Middle frontal gyrus (tissue), 1 donor: ENCODE data around the gene GSTT2B.
"Not testable (repeated sequence)": the region's sequence is repeated elsewhere in the genome, so short reads cannot be mapped to it uniquely, and the experiment has no call there.

Experiments
- DNase-seq: peaks from one replicate; pipeline ENCODE4 v3.0.0-alpha.2; 2015; ENCODE audit warnings: low spot score; ENCODE audit errors: extremely low spot score

GSTT2B gene

DNA sequence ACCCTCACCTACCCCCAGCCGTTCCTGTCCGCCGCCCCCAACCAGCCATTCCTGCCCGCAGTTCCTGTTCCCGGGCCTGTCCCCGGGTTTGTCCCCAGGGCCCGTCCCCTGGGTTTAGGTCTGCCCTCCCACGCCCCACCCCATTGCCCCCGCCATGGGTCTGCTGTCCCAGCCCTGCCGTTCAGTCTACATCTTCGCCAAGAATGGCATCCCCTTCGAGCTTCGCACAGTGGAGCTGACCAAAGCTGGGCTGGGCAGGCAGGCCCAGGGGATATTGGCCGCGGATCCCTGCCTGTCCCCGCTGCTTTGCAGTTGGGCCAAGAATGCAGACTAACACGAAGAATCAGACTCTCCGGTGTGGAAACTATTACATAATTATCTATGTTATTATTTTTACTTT lies 11.2 kb downstream of the GSTT2B start:
- not testable (repeated sequence) for DNase-seq

DNA sequence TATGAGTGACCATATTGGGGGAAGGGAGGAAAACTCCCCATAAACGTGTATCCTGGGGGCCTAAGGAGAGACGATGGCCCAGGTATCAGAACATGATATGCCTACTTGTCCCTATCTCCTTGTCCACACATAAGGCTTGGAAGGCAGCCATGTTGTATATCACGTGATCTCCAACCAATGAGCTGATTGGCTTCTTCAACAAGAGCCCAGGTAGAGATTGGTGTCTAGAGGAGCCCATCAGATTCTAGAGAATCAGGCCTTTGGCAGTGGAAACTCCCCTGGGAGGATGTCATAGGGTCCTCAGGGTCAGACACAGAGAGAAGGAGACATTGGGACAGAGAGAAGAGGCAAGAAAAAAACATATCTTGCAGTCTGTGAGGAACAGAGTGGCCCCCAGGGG lies 13.6 kb downstream of the GSTT2B start:
- DNase-seq, result not testable (repeated sequence)

DNA sequence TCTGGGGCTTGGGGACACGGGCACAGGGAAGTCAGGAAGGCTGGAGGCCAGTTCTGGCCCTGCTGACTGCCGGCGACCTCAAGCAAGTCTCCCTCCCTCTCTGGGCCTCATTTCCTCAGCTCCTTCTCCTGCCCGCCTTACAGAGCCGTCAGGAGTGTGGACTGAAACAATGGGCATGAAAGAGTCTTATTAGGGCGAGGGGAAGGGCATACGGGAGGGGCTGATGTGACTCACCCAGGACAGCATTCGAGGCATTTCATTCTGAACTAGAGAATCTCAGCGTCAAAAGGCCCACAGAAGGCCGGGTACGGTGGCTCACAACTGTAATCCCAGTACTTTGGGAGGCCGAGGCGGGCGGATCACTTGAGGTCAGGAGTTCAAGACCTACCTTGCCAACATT lies 20.8 kb downstream of the GSTT2B start:
- not testable (repeated sequence) for DNase-seq

DNA sequence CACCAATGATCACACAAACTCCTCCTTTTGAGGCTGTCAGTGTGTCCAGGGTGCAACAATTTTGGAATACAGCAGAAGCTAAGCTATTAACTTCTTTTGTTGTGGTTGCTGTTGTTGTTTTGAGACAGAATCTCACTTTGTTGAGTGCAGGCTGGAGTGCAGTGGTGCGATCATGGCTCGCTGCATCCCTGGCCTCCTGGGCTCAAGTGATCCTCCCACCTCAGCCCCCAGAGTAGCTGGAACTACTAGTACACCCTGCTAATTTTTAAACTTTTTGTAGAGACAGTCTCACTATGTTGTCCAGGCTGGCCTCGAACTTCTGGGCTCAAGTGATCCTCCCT lies 22.0 kb downstream of the GSTT2B start:
- DNase-seq, result no peak

DNA sequence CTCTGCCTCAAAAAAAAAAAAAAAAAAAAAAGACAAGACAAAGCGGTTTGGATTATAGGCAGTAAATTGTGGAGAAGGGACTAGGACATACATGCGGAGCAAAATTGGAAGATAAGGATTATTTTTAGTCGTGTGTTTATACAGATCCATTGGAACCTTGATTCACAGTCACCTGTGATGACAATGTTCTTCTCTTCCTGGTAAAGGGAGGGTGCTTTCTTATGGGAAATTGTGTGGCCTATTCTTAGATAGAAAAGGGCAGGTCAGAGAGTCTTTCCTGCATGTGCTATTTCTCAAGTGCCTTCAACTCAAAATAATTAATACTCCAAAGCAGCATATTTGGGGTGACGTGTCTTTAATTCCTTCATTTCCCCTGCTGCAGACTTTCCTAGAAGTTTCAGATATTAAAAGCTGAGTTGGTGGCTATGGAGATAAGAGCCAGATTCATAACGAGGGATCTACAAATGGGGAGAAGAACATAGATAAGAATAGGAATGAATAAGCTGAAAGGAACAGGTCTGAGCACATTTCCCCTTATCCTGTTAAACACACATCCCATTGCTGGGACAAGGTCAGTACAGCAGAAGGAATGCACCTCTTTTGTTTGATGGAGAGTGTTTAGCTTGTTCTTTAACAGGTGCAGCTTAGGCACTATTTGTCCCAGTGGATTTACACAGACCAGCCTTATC lies 22.5 kb downstream of the GSTT2B start:
- DNase-seq, result no peak

DNA sequence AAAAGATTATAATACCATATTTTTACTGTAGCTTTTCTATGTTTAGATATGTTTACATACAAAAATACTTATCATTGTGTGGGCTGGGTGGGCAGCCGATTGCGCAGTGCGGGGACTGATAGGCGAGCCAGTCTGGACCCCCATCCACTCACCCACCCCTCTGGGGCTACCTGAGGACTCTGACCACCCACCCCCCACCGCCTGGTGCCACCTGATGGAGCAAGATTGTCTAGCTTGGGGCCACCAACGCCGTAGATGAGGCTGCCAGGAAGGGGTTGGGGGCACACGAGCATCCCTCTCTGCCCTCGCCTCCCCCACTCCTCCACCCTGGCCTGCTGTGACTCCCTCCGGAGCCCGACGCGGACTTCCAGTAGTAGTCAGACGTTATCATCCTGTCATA lies 34.4 kb downstream of the GSTT2B start:
- no peak for DNase-seq

DNA sequence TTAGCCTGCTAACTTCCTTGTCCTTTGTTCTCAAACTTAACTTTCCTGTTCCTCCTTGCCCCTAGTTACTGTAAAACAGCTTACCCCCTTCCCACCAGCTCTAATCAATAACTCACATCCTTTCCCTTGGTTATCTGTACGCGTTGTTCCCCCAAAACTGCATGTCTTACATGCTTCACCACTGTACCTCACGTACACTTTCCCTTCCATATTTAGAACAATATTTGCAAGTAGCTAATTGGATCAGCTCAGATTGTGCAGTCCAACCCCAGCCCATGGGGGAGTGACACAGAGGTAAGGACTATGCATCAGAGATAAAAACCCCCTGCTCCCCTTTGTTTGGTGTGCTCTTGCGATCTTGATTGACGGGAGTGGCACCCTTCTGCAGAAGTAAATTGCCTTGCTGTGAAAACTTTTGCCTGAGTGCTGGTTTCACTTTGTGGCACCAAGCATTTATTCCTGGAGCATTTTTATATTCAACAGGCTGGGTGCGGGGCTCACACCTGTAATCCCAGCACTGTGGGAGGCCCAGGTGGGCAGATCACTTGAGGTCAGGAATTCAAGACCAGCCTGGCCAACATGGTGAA lies 35.9 kb downstream of the GSTT2B start:
- no peak for DNase-seq

DNA sequence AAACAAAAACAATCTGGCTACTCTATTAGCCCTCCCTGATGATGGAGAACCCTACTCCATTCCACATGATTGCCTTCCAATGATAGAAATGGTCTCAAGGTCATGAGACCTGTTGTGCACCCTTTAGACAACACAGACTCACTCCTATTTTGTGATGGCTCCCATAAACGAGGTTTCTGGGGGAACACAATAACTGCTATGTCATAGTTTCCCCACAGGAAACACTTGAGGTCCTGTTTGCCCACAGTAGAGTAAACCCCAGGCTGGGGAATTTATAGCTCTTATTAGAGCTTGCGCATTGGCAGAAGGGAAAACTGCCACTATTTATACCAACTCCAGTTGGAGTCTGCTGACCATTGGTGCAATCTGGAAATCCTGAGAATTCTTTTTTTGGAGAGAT lies 38.1 kb downstream of the GSTT2B start:
- no peak for DNase-seq

DNA sequence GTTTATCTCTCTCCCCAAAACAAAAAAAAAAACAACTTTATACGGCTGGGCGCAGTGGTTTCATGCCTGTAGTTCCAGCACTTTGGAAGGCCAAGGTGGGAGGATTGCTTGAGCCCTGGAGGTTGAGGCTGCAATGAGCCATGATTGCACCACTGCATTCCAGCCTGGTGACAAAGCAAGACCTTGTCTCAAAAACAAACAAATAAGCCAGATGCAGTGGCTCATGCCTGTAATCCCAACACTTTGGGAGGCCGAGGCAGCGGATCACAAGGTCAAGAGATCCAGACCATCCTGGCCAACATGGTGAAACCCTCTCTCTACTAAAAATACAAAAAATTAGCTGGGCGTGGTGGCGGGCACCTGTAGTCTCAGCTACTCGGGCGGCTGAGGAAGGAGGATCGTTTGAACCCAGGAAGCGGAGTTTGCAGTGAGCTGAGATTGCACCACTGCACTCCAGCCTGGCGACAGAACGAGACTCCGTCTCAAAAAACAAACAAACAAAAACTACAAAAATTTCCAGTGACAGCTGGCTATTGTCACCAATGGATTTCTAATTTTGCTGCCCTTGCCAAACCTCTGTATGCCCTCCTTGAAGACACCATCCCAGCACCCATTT lies 39.3 kb downstream of the GSTT2B start:
- not testable (repeated sequence) for DNase-seq

DNA sequence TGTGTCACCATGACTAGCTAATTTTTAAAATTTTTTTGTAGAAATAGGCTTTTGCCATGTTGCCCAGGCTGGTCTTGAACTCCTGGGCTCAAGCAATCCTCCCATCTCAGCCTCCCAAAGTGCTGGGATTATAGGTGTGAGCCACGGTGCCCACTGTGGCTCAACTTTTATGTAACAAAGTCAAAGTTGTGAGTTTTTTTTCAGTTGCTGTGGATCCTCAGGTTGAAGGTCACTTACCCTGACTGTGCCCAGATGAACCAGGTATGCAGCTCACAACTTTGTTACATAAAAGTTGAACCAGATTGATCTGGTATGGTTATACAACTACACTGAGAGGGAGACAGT lies 40.8 kb downstream of the GSTT2B start:
- not testable (repeated sequence) for DNase-seq

DNA sequence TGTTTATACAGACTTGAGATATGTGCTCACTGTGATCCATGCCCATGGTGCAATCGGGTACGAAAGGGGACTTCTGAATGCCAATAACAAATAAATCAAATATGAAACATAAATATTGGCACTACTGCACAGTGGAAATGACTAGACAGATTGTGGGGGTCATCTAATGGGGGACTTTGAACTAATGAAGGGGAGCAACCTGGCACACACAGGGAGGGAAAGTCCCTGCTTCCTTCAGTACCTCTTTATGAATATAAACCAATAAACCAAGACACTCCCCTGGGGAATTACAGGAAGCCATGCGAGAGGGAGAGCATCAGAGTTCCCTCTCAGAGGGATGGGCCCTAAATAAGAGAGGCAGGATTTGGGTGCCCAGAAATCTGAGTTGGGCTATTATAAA lies 45.7 kb downstream of the GSTT2B start:
- no peak for DNase-seq

DNA sequence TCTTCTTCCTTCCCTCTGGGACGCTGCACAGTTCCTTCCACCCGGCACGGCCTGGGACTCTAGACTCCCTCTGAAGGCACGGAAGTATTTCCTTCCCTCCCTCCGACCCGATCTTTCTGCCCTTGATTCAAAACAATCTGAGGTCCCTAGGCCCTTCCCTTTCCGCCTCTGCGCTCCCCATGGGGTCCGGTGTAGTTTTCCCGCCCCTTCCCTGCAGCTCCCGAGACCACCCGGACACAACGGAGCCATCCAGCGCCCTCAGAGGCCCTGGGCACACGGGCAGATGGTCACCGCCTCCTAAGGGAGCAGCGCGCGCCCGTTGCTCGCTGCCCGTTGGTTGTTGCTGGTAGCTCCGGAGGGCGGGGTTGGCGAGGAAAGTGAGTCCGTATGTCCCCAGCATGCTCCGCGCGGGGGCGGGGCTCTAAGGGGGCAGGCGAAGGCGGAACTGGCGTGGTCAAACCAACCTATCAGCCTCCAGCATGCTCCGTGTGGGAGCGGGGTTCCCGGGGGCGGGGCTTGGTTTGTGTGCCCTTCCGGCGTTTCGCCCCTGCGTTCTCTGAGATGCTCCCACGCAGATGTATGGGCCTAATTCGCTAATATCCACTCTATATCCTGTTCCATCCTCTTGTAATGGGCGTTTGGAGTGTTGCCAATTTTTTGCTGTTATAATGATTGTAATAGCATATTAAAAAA lies 47.2 kb downstream of the GSTT2B start:
- DNase-seq, result peak; percentile 98

DNA sequence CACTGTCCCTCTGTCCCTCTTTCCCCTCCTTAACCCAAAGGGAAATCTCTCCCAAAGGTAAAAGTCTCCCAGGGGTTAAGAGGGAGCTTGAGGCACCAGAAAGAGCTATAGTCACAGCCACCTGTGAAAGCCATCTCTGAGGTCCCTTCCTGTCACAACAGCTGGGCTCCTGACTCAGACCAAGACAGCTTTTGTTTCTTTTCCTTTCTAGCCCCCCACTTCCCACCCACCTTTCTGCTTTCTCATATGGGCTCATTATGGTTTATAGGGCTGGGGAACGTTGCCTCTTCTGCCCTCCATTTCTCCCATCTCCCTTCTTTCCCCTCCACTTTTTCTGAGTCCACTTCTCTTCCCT lies 47.7 kb downstream of the GSTT2B start:
- no peak for DNase-seq

DNA sequence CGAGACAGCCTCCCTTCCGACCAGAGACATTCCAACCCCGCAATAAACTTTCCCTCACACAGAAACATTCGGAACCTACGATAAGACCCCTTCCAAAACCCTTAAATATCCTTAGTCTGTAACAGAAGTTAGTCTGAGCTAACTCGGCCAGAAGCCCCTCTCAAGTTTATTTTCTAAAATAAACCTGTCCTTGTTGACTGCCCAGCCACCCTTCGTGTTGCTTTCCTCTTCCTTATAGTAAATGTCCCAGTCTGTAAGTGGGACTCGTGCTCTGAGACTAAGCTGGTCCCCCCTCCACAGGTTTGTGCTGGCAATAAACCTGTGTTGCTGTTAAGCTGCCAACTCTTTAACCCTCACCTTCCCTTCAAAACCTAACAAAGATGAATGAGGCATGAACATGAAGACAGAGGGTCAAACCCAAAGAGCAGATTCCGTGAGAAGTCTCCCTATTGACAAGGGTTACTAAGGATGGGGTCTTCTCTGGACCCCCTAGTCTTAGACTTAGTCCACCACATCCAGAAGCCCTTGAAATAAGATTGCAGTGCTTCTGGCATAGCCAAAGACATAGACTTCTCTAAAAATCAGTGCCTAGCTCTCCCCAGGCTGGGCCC lies 48.6 kb downstream of the GSTT2B start:
- no peak for DNase-seq

DNA sequence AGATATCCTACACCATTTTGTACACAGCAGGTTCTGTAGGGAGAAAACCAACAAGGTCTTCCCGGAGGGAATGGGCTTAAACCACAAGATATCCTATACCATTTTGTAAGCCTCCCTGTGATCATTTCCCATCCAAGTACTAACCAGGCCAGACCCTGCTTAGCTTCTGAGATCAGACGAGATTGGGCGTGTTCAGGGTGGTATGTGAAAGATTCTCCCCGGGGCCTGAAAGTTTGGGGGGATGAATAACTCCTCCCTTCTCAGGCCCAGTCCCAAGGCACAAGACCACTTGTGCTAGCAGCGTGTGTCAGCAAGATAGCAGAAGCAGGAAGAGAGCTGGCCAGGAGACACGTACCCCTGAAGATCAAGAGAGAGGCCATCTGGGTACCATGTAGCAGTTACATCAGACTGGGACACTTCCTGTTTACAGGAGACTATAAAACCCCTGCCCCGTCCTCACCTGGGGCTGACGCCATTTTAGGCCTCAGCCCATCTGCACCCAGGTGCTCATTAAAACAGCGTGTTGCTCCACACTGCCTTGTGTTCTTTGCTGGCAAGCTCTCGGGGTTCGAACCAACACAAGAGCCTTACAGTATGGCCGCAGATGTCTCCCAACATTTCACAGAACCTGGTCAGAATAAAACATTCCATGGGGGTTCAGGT lies 49.5 kb downstream of the GSTT2B start:
- DNase-seq, result no peak

DNA sequence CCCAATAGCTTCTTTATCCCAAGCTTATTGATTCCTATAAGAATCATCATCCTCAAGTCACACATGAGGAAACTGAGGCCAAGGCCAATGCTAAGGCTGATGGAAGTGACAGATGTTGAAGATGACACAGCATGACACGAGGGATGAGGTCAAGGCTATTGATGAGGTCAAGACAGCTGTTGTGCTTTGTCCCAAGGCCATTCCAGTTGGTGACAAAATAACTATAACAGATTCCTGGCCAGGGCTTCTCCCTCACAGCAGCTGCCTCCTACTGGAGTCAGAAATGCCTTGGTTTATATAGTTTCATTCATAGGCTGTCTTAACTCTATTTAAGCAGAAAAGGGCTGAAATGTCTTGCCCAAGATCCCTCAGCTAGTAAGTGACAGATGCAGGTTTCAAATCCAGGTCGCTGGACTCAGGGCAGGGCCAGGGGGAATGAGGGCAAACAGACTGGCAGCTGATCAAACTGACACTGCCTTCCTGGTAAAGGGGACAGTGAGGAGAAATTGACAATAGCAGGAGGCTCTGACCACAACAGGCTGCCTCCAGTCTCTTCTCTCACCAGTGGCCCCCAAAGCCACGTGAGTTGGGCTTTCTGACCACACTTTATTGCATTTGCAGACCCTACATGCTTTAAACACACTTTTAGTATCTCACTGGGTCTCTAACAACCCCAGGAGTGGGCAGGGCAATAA lies 50.4 kb downstream of the GSTT2B start:
- DNase-seq, result no peak

DNA sequence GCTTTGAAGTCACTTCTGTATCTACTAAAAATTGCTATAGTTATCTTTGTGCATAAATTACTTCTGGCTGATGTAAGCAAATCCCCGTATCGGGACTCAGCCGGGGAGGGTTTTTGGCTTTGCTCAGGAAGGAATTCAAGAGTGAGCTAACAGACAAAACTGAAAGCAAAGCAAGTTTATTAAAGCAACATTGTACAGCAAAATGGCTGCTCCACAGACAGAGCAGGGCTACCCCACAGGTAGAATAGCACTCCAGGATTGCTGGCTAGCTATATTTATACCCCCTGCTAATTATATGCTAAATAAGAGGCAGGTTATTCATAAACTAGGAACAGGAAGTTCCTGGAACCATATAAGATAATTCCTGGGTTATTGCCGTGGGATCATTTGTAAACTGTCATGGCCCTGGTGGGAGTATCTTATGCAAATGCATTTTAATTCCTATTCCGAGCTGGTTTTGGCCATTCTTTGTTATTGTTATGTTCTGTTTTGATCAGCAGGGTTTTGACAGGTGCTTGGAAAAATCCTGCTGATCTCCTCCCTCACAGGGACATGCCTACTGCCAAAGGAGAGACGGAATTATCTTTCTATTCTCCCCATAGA lies 51.6 kb downstream of the GSTT2B start:
- no peak for DNase-seq

DNA sequence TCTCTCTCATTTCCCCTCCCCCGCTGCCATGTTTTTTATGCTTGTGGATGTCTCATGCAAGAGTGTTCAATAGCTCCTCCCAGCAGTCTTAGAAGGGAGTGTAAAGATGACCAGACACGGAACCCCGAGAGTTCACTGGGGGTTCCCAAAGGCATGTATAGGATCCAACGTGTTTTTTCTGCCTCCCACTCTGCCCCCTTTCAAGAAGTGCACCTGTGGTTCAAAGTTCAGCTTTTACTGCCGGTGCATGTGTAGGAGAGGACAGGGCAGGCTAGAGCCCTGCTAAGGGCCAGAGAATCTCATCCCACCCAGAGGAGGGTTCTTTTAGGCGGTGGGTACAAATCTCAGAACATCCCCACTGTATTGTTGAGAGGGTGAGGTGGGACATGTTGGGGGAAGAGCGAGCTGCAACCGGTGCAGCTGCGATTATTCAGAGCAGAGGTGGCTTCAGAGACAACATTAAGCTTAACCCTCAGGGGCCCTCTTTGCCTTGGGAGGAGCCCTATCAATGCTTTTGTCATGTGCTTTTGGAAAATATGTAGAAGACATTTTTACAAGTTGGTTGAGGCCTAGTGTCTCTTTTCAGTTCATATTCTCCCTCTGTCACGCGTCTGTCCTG lies 52.3 kb downstream of the GSTT2B start:
- no peak for DNase-seq

DNA sequence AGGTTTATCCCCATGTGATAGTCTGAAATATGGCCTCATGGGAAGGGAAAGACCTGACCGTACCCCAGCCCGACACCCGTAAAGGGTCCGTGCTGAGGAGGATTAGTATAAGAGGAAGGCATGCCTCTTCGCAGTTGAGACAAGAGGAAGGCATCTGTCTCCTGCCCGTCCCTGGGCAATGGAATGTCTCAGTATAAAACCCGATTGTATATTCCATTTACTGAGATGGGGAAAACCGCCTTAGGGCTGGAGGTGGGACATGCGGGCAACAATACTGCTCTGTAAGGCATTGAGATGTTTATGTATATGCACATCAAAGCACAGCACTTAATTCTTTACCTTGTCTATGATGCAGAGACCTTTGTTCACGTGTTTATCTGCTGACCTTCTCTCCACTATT lies 53.6 kb downstream of the GSTT2B start:
- not testable (repeated sequence) for DNase-seq
